GM18861 (cell line): ENCODE data around the gene SUFU.

ENCODE experiments used
- ATAC-seq: cut with Tn5 transposase; IDR thresholded peaks from one replicate; pipeline ENCODE4 v1.9.1; 2021; ENCODE audit not compliant: unreplicated experiment

SUFU gene

DNA sequence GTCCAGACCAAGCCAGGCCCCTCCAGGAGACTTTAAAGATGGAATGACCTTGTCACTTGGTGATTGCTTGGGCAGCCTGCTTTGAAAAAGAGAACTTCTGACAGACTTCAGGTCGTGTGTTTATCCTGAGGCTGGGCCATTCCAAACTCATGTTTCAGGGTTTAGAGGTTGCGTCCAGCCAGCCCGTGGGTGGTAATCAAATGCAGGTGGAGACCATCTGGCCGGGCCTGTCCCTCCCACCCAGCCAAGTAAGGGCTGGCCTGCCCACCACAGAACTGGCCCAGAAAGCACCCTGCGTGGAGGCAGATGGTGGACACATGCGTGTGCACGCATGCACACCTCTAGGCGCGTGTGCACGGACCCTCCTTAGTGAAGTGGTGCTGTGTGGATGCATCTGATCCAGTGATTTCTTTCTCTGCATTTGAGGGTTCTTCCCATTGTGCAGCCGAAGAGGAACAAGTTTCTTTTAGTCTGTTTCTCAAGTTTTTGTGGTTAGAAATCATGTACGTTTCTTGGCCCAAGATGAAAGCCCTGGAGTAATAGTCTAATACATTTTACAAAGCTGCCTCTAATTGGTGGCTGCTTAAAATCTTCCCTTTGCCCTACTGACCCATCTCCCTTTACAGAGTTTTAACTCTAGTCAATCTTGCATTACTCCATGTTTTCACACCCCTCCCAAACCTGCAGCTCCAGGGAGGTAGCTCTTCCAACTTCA, 43.0 kb downstream of the SUFU start:
- no peak for ATAC-seq

DNA sequence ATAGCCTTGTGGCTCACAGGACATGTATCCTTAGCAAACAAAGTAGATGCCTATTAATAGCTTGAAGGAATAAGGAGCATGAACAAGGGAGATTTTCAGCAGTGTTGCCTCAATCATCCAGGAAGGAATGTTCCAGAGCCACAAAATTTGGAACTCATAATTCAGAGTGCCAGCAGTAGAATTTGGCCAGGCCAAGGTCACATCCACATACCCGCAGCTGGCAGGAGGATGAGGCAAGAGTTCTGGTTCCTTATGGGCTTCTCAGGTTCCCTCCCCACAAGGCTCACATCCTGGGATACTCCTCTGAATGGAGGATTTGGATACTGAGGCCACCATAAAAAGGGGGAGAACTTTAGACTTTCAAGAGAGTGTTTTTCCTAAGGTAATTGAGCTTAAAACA, 45.8 kb downstream of the SUFU start:
- ATAC-seq, result no peak

GRCh38 chr10:102550636-102551210, 47.0 kb downstream of the SUFU start:
- ATAC-seq, result no peak

GRCh38 chr10:102552533-102552932, 48.8 kb downstream of the SUFU start:
- ATAC-seq, result no peak

- no peak for ATAC-seq
Observed at GRCh38 chr10:102553771-102554170, 50.0 kb downstream of the SUFU start.

DNA sequence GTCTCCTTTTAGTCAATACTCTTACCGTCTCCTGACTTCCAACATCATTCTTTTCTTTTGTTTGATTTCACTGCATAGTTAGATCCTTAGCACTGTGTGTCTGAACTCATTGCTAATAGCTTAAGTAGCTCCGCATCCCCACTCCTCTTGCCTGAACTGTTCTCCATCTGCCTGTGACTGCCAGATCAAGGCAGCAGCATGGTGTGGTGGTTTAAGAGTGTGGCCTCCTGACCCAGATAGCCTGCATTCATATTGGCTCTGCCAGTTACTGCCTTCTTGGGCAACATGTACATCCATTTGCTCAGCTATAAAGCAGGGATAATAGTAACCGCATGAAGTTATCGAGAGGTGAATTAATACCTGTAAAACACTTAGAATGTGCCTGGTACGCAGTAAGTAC, 50.8 kb downstream of the SUFU start:
- no peak for ATAC-seq

- ATAC-seq, result no peak
Observed at GRCh38 chr10:102555781-102556328, 52.1 kb downstream of the SUFU start.

- ATAC-seq, result no peak
Observed at GRCh38 chr10:102557569-102557968, 53.8 kb downstream of the SUFU start.

GRCh38 chr10:102559764-102560163, 56.0 kb downstream of the SUFU start:
- no peak for ATAC-seq

GRCh38 chr10:102564209-102564834, 60.5 kb downstream of the SUFU start:
- ATAC-seq, result no peak

GRCh38 chr10:102565793-102566192, 62.0 kb downstream of the SUFU start:
- ATAC-seq, result no peak

- no peak for ATAC-seq
Observed at GRCh38 chr10:102578782-102579181, 75.0 kb downstream of the SUFU start.

DNA sequence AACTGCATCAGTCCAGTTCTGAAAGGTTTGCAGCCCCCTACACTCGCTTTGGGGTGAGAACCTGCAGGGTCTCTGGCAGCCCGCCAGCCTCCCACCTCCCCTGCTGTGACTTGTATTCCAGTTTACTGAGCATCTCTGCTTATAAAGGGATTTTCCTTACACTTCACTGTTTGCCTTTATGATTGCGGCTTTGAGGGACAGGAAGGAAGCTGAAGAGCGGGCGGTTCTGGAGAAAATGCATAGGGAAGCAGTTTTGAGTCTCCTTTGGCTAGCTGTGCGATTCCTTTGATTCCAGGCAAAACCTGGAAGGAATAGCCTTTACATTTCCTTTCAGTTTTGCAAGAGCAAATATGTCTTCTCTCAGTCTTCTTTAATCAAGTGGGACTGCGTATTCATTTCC, 75.6 kb downstream of the SUFU start:
- ATAC-seq, result no peak

GRCh38 chr10:102580230-102580629, 76.5 kb downstream of the SUFU start:
- no peak for ATAC-seq

DNA sequence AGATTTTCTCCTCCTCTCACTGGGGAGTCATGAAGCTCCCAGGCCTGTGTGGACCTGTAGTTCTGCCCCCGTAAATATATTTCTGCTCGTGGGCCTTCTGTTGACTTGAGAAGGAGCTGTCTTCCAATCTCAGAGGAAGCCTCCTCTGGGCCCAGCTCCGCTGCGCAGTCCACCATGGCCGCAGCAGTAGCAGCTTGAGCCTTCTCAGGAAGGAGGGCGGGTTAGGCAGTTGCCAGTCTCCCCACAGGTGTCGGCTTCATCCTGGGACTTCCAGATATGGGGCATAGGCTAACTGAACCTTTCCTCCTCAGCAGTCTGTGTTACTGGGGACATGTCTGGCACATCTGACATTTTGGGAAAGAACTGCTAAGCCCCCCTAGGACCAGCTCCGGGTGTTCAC, 77.6 kb downstream of the SUFU start:
- ATAC-seq, result no peak

DNA sequence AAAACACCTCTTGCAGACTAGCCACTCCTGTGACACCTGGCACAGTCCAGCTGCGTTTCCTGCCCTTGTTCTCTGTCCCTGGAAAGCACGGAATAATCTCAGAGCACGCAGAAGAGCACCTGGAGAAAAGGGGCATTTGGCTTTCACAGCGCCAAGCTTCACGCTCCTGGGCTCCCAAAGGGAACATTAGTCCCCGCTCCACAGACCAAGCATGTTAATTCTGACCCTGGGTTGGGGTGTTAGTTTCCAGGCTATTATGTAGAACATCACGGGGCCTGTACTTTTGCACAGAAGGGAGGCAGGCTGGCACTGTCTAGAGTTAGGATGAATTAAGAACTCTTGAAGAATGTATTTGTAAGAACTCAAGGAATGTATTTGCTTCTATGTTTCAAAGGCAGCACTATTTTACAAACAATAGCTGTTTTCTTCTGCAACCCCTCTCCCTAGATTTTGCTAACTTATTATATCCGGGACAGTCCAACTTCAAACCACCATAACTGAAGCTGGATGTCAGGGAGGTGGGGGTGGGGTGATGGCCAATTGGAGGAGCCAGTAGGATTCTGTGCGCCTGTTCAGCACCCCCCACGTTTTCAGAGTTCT, 78.3 kb downstream of the SUFU start:
- ATAC-seq, result no peak

GRCh38 chr10:102583435-102584417, 80.0 kb downstream of the SUFU start:
- ATAC-seq, result peak; percentile 64

DNA sequence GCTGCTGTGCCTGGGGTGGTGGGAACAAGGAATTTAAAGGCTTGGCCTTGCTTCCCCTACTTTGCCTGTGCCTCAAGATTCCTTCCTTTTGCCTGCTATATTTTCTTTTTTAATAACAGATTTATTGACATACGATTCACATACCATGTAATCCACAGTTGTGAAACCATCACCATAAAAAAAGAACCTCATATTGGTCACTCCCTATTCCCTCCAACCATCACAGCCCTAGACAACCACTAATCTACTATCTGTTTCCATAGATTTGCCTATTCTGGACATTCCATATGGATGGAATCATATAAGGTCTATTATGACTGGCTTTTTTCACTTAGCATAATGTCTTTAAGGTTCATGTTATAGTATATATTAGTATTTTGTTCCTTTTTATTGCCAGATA, 81.3 kb downstream of the SUFU start:
- ATAC-seq, result no peak

- ATAC-seq, result no peak
Observed at GRCh38 chr10:102586858-102587257, 83.1 kb downstream of the SUFU start.

- ATAC-seq, result no peak
Observed at GRCh38 chr10:102588875-102589274, 85.1 kb downstream of the SUFU start.
